Esophagus muscularis mucosa (tissue), 3 donors: Measurements from ENCODE around the gene ACSS1.

Experiments used
- CTCF ChIP-seq, 3 experiments: fragments of 200-600 bp in 2 of 3; fragments of 450-650 bp in 1 of 3; sonication (generic) in 2 of 3; IDR thresholded peaks; one replicate each; pipeline ENCODE4 v1.5.1; 2017 to 2019; ENCODE audit warnings: antibody characterized with exemption in 3 of 3, mild to moderate bottlenecking in 2 of 3, moderate library complexity in 1 of 3
- POLR2AphosphoS5 ChIP-seq, 2 donors: sonication (generic); formaldehyde crosslinking; IDR thresholded peaks; one replicate each; pipeline ENCODE4 v1.6.1; 2017; ENCODE audit warnings: antibody characterized with exemption in 2 of 2

GRCh38 chr20:25035921-25036320, 22.0 kb downstream of the ACSS1 start:
- TF ChIP-seq CTCF (IDR thresholded peaks at IDR 0.05): no peak
- no peak for TF ChIP-seq POLR2AphosphoS5 (IDR thresholded peaks at IDR 0.05)
